Measurements from ENCODE around the gene NAT9.
A peak's percentile ranks its signal among the peaks of the same experiment; 100 is the strongest.

NAT9 gene

GRCh38 chr17:74805591-74805991 is 29.4 kb upstream of the NAT9 start:
- no peak for DNase-seq

- DNase-seq, result no peak
These were observed 28.5 kb upstream of the NAT9 start for GRCh38 chr17:74804683-74805082.

- DNase-seq, result no peak
These were observed 27.8 kb upstream of the NAT9 start for GRCh38 chr17:74803971-74804370.

GRCh38 chr17:74803388-74803930 is 27.3 kb upstream of the NAT9 start:
- no peak for DNase-seq

- no peak for DNase-seq
These were observed 25.8 kb upstream of the NAT9 start for GRCh38 chr17:74801896-74802295.

- DNase-seq, result no peak
These were observed 24.4 kb upstream of the NAT9 start for GRCh38 chr17:74800531-74800930.

GRCh38 chr17:74799097-74799496 is 23.0 kb upstream of the NAT9 start:
- no peak for DNase-seq

GRCh38 chr17:74798239-74798707 is 22.1 kb upstream of the NAT9 start:
- no peak for DNase-seq

GRCh38 chr17:74797824-74798223 is 21.7 kb upstream of the NAT9 start:
- DNase-seq, result no peak

GRCh38 chr17:74796866-74797265 is 20.7 kb upstream of the NAT9 start:
- DNase-seq, result peak; percentile 33

- DNase-seq, result no peak
These were observed 20.1 kb upstream of the NAT9 start for GRCh38 chr17:74796211-74796610.

- DNase-seq, result no peak
These were observed 19.3 kb upstream of the NAT9 start for GRCh38 chr17:74795327-74796020.

GRCh38 chr17:74792586-74793105 is 16.5 kb upstream of the NAT9 start:
- no peak for DNase-seq

GRCh38 chr17:74790161-74791058 is 14.3 kb upstream of the NAT9 start:
- DNase-seq, result no peak

GRCh38 chr17:74786431-74787055 is 10.4 kb upstream of the NAT9 start:
- DNase-seq, result no peak

- no peak for DNase-seq
These were observed 9.8 kb upstream of the NAT9 start for GRCh38 chr17:74785981-74786360.

- no peak for DNase-seq
These were observed 9.2 kb upstream of the NAT9 start for GRCh38 chr17:74785096-74785980.

GRCh38 chr17:74784125-74784810 is 8.1 kb upstream of the NAT9 start:
- DNase-seq, result no peak

- no peak for DNase-seq
These were observed 6.4 kb upstream of the NAT9 start for GRCh38 chr17:74782571-74782970.

GRCh38 chr17:74780443-74781238 is 4.5 kb upstream of the NAT9 start:
- DNase-seq, result peak; percentile 36

All from DMS 273 treated with DMSO at 0.1 percent for 48 hours (cell line).